22Rv1 (cell line): Measurements from ENCODE around the gene PTPN3.

Source experiments
- ZFX ChIP-seq: fragments of 450-650 bp; IDR thresholded peaks from 2 replicates; pipeline ENCODE4 v1.6.1; 2017; ENCODE audit warnings: antibody characterized with exemption, borderline replicate concordance
- TF ChIP-seq, protein P1 (sequence below): fragments of 450-650 bp; IDR thresholded peaks from 2 replicates; pipeline ENCODE4 v1.5.1; 2017; ENCODE audit warnings: mild to moderate bottlenecking

DNA sequence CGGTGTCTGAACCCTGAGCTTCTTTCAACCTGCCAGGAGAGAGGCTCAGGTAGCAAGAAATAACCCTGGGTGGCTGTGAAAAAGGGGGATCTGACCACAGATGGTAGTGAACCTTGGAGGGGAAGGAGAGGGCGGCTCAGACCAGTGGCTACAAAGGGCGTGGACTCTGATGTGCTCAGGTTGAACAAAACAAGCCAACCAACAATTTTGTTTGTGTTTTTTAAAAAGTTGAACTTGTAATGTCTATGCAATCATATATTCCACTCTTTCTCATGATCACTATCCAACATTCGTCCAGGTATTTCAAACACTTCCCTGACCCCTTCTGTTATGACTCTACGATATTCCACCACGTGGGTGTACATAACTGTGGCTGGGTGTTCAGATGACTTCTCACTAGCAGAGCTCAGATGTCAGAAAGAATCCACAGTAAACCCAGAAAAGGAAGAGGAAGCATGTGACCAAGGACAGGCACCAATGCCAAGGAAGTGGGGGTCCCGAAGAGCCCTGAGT lies 20.0 kb downstream of the PTPN3 start:
- TF ChIP-seq, protein P1, sequence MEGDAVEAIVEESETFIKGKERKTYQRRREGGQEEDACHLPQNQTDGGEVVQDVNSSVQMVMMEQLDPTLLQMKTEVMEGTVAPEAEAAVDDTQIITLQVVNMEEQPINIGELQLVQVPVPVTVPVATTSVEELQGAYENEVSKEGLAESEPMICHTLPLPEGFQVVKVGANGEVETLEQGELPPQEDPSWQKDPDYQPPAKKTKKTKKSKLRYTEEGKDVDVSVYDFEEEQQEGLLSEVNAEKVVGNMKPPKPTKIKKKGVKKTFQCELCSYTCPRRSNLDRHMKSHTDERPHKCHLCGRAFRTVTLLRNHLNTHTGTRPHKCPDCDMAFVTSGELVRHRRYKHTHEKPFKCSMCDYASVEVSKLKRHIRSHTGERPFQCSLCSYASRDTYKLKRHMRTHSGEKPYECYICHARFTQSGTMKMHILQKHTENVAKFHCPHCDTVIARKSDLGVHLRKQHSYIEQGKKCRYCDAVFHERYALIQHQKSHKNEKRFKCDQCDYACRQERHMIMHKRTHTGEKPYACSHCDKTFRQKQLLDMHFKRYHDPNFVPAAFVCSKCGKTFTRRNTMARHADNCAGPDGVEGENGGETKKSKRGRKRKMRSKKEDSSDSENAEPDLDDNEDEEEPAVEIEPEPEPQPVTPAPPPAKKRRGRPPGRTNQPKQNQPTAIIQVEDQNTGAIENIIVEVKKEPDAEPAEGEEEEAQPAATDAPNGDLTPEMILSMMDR: no peak
- no peak for TF ChIP-seq ZFX
